Activated T-helper 17 cell treated with anti-CD3 and anti-CD28 coated beads, Interleukin-2, amount 50 U/mL, for 72 hours (primary cell): ENCODE measurements around the gene CCDC85C. TPM values are rescaled to one million over a fixed set of nuclear protein-coding genes. Genes with fewer than 3 reads are reported as not detected.
A peak's percentile ranks its signal among the peaks of the same experiment; 100 is the strongest.

Experiments
- ATAC-seq: fragments of 150-1000 bp; cut with Tn5 transposase; replicated peaks from 2 replicates; pipeline ENCODE4 v1.10.0; 2021; ENCODE audit warnings: mild to moderate bottlenecking, moderate library complexity
- H3K27ac Mint-ChIP-seq: one replicate; pipeline ENCODE4 v1.8.0; 2022; ENCODE audit warnings: mixed read lengths
- H3K27me3 Mint-ChIP-seq: one replicate; pipeline ENCODE4 v1.8.0; 2022; ENCODE audit warnings: mixed read lengths
- H3K36me3 Mint-ChIP-seq: one replicate; pipeline ENCODE4 v1.8.0; 2022; ENCODE audit warnings: low read depth, mild to moderate bottlenecking, mixed read lengths
- H3K4me1 Mint-ChIP-seq: one replicate; pipeline ENCODE4 v1.8.0; 2022; ENCODE audit warnings: mixed read lengths
- H3K4me3 Mint-ChIP-seq: one replicate; pipeline ENCODE4 v1.8.0; 2022; ENCODE audit warnings: mild to moderate bottlenecking, mixed read lengths
- H3K9me3 Mint-ChIP-seq: one replicate; pipeline ENCODE4 v1.8.0; 2022; ENCODE audit warnings: mixed read lengths
- total RNA-seq, 2 donors: library from RNA; stranded (reverse); gene quantifications; one replicate each; pipeline ENCODE4 v1.2.3, GENCODE V29; 2022

CCDC85C gene
- total RNA-seq, 2 donors from 2014 or later, result 2.8 to 3.4 TPM

DNA sequence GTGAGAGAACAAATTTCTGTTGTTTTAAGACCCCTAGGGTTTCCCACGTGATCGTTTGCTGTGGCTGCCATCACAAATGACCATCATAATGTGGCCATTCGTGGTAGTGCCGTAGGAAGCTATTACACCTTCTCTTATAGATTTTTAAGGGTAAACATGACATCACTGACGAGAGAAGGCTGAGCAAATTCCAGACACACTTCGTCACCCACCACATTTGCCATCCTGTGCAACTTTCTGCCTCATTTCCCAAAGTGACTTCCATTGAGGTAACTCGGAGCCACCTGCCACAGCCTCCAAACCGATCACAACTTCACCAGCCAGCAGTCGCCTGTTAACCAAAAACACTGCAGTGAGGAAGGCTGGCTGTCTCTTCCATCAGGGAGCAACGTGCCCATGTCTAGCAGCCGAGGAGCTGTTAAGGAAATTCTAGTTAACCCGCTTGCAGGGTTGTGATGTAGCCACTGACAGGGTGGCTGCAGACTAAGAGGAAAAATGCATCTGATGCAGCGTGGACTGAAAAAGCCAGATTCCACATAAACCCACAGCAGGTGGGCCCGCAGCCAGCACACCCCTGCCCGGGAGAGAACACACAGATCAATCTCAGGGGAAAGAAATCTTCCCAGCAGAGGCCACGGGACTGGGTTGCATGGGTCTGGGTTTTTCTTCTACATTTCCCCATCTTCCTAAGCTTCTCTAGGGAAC lies 44.6 kb downstream of the CCDC85C start:
- ATAC-seq, result no peak
- no peaks in the 10 kb centered on the region for H3K9me3 Mint-ChIP-seq
- peaks cover 13% of the 10 kb centered on the region for H3K4me1 Mint-ChIP-seq
- no peak overlapping the region for H3K4me3 Mint-ChIP-seq
- H3K27ac Mint-ChIP-seq, result no peak overlapping the region
- H3K36me3 Mint-ChIP-seq, result no peaks in the 10 kb centered on the region
- no peaks in the 10 kb centered on the region for H3K27me3 Mint-ChIP-seq

- Mint-ChIP-seq H3K36me3 (no peaks in the 10 kb centered on the region), H3K27ac (no peak overlapping the region), H3K27me3 (no peaks in the 10 kb centered on the region), H3K9me3 (no peaks in the 10 kb centered on the region), H3K4me3 (no peak overlapping the region), H3K4me1 (peaks cover 7% of the 10 kb centered on the region)
- no peak for ATAC-seq
These were observed 47.7 kb downstream of the CCDC85C start for GRCh38 chr14:99556134-99556791.

GRCh38 chr14:99554757-99555531 lies 49.1 kb downstream of the CCDC85C start:
- Mint-ChIP-seq H3K36me3 (no peaks in the 10 kb centered on the region), H3K9me3 (no peaks in the 10 kb centered on the region), H3K27ac (no peak overlapping the region), H3K4me3 (no peak overlapping the region), H3K4me1 (peaks cover 10% of the 10 kb centered on the region), H3K27me3 (no peaks in the 10 kb centered on the region)
- ATAC-seq, result no peak

DNA sequence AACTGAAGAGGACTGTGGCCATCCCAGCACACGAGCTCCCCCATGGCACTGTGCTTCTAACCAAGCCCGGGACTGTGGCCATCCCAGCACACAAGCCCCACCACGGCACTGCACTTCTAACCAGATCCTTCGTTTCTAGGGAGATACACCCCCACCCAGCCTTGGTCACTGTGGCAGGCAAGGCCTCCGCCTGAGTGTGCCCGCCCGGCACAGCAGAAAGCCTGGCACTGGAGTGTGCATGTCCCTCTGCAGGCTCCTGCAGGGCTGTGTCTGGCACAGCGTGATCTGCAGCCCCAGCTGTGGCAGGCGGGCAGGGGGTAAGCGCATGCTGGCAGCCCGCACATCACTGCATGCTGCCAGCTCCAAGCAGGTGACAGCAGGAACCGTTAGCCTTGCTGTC lies 49.8 kb downstream of the CCDC85C start:
- Mint-ChIP-seq H3K27me3 (no peaks in the 10 kb centered on the region), H3K4me3 (no peak overlapping the region), H3K36me3 (no peaks in the 10 kb centered on the region), H3K9me3 (no peaks in the 10 kb centered on the region), H3K27ac (no peak overlapping the region), H3K4me1 (peaks cover 10% of the 10 kb centered on the region)
- ATAC-seq, result no peak

DNA sequence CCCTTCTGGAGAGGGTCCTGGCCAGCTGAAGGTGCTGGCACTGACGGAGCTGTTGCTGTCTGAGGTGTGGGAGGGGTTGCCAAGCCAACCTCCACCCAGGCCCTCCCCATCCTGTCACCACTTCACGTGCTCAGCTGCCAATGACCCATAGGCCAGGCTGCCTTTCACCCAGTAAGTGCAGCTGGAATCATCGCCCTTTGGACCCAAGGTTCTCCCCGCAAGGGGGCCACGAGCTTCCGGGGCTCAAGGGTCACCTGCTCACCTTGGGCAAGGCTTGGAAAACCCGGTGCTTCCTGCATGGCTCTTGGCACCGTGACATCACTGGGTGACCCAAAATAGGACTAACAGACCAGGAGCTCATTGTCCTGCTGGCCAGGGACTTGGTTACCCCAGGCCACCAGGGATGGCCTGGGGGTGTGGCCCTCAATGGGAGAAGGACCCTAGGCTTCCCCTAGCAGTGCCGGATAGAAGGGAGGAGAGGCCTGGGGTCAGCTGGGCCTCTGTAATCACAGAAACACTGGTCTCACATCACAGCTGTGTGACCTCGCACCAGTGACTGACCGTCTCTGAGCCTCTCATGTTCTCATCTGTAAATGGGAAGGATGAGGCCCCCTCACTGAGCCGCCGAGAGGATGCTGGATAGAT lies 51.3 kb downstream of the CCDC85C start:
- Mint-ChIP-seq H3K27ac (no peak overlapping the region), H3K36me3 (no peaks in the 10 kb centered on the region), H3K27me3 (no peaks in the 10 kb centered on the region), H3K4me3 (no peak overlapping the region), H3K9me3 (no peaks in the 10 kb centered on the region), H3K4me1 (peaks cover 10% of the 10 kb centered on the region)
- ATAC-seq, result no peak

DNA sequence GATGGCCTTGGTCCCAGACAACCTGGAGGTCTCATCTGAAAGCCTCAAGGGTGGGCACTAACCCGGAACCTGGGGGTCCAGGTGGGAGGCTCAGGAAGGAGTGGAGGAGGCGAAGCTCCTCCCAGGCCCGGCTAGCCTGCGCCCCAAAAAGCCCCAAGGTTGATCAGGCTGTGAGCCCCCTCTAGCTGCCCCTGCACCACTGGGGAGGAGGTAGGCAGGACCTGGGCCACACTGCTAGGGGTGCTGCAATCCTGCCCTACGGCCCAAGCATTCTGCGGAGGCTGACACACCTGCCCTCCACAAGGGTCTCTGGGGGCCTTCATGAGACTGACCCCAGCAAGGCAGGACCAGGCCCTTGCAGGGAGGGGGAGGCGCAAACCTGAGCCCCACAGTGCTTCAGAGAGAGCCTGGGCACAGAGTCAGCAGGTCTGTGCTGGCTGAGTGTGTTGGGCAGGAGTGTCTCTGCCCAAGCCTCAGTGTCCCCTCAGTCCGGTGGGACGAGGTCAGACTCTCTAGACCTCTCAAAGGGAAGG lies 51.9 kb downstream of the CCDC85C start:
- H3K36me3 Mint-ChIP-seq, result no peaks in the 10 kb centered on the region
- no peak for ATAC-seq

GRCh38 chr14:99551034-99551922 lies 52.7 kb downstream of the CCDC85C start:
- no peak for ATAC-seq
- Mint-ChIP-seq H3K4me3 (no peak overlapping the region), H3K36me3 (no peaks in the 10 kb centered on the region), H3K27me3 (no peaks in the 10 kb centered on the region), H3K4me1 (peaks cover 10% of the 10 kb centered on the region), H3K9me3 (no peaks in the 10 kb centered on the region), H3K27ac (no peak overlapping the region)

More for the DNA sequence above, 51.9 kb downstream of the CCDC85C start:
- Mint-ChIP-seq H3K27me3 (no peaks in the 10 kb centered on the region), H3K27ac (no peak overlapping the region), H3K4me3 (no peak overlapping the region), H3K9me3 (no peaks in the 10 kb centered on the region), H3K4me1 (peaks cover 10% of the 10 kb centered on the region)

DNA sequence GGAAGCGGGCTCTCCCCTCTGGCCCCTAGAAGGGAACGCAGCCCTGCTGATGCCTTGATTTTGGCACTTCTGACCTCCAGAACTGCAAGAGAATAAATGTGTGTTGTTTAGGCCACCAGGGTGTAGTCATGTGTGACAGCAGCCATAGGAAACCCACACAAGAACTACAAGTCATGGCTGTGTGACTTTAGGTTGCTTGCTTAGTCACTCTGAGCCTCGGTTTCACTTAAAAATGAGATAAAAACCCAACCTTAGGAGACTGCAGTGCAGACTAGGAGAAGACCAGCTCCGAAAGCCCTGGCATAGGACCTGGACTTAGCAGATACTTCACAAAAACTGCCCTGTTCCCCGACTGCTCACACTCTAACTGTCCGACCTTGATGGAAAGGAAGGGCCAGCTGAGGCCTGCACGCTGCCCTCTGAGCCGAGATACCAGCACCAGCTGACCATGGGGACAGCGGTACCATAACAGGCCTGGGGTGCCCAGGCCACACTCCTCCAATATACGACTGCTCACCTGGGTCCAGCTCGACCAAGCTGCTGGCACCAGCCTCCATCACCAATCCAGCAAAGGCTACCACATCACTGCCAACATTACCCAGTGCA lies 53.5 kb downstream of the CCDC85C start:
- H3K9me3 Mint-ChIP-seq, result no peaks in the 10 kb centered on the region
- H3K27ac Mint-ChIP-seq, result no peak overlapping the region
- H3K4me3 Mint-ChIP-seq, result no peak overlapping the region
- peaks cover 6% of the 10 kb centered on the region for H3K4me1 Mint-ChIP-seq
- no peaks in the 10 kb centered on the region for H3K36me3 Mint-ChIP-seq
- H3K27me3 Mint-ChIP-seq, result no peaks in the 10 kb centered on the region
- no peak for ATAC-seq

GRCh38 chr14:99549684-99550083 lies 54.3 kb downstream of the CCDC85C start:
- no peak for ATAC-seq
- Mint-ChIP-seq H3K36me3 (no peaks in the 10 kb centered on the region), H3K4me3 (no peak overlapping the region), H3K9me3 (no peaks in the 10 kb centered on the region), H3K4me1 (peaks cover 6% of the 10 kb centered on the region), H3K27me3 (no peaks in the 10 kb centered on the region), H3K27ac (no peak overlapping the region)

GRCh38 chr14:99548871-99549515 lies 55.0 kb downstream of the CCDC85C start:
- Mint-ChIP-seq H3K36me3 (no peaks in the 10 kb centered on the region), H3K4me3 (no peak overlapping the region), H3K27me3 (no peaks in the 10 kb centered on the region), H3K4me1 (peaks cover 6% of the 10 kb centered on the region), H3K9me3 (no peaks in the 10 kb centered on the region), H3K27ac (peak overlapping the region; percentile 20)
- ATAC-seq, result no peak

DNA sequence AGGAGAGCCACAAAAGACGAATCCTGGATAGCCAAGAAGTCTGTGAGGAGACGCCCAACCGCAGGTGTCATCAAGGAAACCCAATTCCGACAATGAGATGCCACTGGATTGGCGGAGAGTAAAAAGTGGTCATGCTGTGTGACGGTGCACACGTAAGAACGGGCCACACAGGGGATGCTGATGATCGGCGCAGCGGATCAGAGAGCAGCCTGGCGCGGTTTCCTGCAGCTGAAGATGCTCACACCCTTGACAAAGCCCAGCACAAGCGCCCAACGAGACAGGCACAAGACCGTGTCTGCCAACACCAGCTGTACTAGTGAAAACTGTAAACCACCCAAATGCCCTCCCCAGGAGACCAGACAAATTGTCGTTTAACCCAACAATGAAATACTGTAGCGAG lies 55.8 kb downstream of the CCDC85C start:
- no peaks in the 10 kb centered on the region for H3K27me3 Mint-ChIP-seq
- no peaks in the 10 kb centered on the region for H3K9me3 Mint-ChIP-seq
- no peak for ATAC-seq
- H3K4me1 Mint-ChIP-seq, result peaks cover 6% of the 10 kb centered on the region
- no peak overlapping the region for H3K4me3 Mint-ChIP-seq
- H3K27ac Mint-ChIP-seq, result no peak overlapping the region
- H3K36me3 Mint-ChIP-seq, result no peaks in the 10 kb centered on the region

DNA sequence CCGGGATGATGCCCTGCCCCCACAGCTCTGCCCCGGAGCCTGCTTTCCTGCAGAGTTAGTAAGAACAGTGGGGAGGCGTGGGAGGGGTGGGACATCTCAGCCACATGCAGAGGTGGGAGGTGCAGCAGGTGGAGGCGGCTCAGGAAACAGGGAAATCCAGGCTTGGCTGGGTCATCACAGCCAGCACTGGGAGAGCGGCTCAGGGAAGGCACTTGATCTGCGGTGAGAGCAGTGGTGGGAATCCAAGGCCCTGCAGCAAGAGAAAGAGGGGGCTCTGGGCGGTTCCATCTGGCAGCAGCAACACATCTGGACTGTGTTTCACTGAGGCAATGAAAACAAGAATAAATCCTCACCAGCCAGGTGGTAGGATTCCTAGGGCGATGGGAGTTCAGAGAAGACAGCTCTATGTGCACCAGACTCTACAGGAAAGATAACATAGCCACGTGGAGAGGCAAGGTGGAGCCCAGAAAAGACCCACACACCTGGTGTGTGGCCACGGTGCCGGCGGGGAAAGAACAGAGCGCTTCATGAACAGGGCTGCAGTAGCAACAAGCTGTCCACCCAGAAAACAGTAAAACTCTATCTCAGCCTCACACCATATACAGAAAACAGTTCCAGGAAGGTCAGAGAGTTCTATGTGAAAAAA lies 57.6 kb downstream of the CCDC85C start:
- no peak for ATAC-seq
- no peaks in the 10 kb centered on the region for H3K27me3 Mint-ChIP-seq
- peaks cover 4% of the 10 kb centered on the region for H3K4me1 Mint-ChIP-seq
- H3K27ac Mint-ChIP-seq, result no peak overlapping the region
- H3K9me3 Mint-ChIP-seq, result no peaks in the 10 kb centered on the region
- no peaks in the 10 kb centered on the region for H3K36me3 Mint-ChIP-seq
- H3K4me3 Mint-ChIP-seq, result no peak overlapping the region
